HG03064 (cell line): ENCODE results near the gene S100A8.
"Not testable (repeated sequence)": the region's sequence is repeated elsewhere in the genome, so short reads cannot be mapped to it uniquely, and the experiment has no call there.

ENCODE experiments used
- ATAC-seq: cut with Tn5 transposase; IDR thresholded peaks from one replicate; pipeline ENCODE4 v1.9.1; 2021; ENCODE audit warnings: low read depth; ENCODE audit not compliant: unreplicated experiment

The S100A8 gene

DNA sequence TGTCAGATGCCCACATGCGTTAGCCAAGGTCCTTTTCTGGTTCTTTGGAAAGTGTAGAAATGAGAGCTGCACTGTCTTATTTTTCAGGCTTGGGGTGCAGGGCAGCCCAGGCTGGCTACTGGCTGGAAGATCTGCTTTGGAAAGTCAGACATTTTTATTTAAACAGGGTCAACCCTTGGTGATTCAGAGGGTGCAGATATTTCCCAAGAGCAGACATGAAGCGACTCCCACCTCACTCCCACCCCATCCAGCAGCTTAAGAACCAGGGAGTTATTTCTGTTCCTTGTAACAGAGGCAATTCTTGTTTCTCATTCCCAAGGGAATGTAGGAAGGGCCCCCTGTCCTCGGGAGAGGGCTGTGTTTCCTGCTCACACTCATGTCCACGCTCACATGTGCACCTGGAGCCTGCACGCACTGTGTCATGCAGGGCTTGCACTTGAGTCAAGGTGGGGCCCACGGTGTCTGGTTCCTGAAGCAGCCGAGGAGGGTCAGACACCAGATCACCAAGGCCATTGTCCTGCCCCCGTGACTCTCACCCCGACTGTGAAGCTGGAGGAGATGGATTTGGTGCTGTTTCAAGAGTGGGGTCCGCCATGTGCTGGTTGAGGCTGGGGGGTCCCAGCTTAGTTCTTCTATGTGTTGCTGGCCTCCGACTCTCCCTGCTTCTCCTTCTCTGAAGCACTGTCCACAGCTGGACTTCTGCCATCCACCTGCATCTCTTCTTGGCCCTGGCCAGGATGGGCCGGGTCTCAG, 26.4 kb upstream of the S100A8 start:
- no peak for ATAC-seq

DNA sequence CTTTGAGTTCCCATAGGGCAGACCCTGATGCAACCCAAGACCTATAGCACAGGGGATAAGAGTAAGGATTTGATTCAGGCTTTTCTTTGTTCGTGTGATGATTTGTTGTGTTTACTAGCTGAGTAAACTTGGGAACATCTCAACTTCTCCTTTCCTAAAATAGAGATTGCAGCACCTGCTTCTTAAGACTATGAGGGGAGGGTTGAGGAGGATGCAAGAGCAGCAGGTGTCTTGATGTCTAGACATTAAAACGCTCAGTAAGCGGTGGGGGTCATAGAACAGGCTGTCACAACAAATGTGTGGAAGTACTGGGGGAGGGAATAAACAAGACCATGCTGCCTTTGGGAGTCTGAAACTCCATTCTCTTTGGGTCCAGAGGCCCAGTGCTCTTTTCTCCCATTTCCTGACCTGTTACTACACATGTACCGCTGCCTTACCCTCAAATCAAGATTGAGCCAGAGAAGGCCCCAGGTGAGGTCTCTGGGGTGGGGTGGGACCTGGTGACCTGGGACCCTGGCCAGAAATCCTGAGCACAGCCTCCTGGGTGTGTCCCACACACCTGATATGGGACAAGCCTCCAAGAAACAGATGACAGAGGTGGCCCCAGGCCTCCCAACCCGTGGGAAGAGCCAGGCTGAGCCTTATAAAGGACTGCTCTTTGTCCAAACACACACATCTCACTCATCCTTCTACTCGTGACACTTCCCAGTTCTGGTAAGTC, 25.1 kb upstream of the S100A8 start, which contains the start of gene S100A7A:
S100A7A (plus strand) TSS at position 671 of the 721 bp plus-strand sequence. CDS start 1,563 bp downstream, outside the sequence.
- ATAC-seq = no peak

DNA sequence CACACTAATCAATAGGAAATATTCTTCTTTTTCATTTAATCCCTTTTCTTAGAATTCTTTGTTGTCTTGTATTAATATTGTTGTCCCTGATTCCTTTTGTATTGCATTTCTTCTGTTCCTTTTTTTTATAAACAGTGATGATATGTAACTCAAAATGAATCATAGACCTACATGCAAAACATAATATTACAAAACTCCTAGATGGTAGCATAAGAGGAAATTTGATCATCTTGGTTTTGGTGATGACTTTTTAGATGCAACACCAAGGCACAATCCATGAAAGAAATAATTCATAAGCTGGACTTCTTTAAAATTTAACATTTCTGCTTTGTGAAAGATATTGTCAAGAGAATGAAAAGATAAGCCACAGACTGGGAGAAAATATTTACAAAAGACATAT, 23.1 kb upstream of the S100A8 start:
- not testable (repeated sequence) for ATAC-seq

DNA sequence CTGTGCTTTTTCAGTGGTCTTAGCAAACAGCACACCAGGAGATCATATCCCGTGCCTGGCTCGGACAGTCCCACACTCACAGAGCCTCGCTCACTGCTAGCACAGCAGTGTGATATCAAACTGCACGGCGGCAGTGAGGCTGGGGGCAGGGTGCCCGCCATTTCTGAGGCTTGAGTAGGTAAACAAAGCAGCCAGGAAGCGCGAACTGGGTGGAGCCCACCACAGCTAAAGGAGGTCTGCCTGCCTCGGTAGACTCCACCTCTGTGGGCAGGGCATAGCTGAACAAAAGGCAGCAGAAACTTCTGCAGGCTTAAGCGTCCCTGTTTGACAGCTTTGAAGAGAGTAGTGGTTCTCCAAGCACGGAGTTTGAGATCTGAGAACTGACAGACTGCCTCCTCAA, 16.4 kb upstream of the S100A8 start:
- ATAC-seq = not testable (repeated sequence)

DNA sequence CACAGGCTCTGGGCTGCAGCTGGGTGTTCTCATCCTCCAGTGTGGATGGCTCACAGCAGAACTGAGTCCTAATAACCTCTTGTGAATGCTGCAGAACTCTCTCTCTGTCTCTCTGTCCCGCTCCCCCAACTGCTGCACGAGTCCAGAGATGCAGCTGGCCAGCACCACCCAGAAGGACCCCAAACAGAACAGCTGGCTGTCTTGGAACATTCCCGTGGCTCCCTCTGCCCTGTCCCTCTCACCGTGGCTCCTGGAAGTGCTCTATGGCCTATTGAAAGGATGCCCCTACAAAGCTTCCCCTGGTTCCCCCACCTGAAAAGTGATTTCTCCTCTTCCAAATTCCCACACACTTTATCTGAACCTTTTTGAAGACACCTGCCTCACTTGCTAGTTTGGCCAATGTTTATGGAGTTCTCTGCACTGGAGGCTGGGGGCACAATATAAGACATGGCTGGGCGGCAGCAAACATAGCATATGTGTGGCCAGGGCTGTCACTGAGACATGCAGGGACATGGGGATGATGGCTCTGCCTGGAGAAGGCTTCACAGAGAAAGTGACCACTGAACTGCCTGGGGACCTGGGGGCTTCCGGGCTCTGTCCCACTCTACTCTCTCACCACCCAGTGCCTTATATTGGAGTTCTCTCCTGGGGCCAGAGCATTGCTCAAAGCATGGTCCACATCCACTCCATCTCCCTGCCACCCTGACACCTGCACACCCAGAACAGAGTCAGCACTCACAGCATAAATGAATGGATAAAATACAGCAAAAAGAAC, 15.1 kb upstream of the S100A8 start:
- not testable (repeated sequence) for ATAC-seq

DNA sequence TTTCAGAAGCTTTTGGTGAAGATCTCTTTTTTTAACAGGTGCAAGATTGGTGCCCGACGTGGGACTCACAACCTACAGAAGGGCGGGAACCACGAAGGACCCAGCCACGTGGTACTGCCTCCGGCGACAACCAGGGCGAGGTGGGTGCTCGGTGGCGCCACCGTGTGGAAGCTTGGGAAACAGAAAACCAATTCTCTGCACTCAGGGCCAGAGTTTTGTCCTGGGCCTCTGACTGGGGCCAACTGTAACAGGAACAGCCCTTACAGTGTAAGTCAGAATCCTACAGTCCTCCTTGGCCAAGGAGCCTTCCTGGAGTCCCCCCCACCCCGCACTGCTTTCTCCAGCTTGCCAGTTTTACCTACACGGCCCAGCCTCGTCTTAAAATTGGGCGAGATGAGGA, 13.9 kb upstream of the S100A8 start:
- ATAC-seq = no peak

DNA sequence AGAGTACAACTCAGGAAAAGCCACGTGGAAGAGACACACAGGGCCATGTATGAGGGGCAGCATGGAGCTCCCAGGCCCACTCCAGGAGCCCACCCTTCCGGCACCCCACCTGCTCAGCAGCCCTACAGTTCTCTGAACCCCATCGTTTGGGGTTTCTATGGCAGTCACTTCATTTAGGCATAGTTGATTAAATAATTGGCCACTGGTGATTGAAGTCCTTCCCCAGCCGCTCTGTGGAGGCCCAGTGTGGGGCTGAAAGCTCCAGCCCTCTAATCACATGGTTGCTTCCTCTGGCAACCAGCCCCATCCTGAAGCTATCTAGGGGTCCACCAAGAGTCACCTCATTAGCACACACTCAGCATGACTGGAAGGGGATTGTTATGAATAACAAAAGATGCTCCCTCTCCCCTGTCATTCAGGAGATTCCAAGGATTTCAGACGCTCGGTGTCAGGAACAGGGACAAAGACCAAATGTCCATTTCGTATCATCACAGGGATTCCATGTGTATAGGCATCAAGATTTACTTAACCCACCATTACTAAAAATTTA, 13.3 kb upstream of the S100A8 start:
- no peak for ATAC-seq

DNA sequence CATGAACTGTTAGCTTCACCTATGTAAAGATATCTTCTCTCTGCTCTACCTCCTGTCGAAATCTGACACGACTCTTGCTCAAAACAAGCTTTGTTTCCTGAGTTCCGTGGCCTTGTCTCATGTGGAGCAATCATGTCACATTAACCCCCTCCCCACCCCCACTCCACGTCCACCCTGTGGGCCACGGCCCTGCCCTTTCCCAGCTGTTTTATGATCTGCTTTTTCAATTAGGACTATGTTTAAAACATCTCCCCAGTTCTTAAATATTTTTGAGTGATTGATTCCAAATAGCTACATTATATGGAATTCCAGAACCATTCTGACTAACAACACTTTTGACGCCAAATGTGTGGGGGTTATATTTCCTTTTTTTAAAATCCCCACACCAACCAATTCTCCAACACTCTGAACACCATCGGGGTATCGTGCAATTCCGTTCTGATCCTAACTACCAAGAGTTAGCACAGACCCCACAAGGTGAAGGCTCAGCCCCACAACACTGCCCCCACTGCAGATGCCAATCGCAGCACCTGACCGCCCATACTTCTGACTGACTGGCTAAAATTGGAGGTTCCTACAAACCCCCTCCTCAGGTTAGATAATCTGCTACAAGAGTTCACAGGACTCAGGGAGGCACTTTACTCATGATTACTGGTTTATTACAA, 12.7 kb upstream of the S100A8 start:
- ATAC-seq = no peak

DNA sequence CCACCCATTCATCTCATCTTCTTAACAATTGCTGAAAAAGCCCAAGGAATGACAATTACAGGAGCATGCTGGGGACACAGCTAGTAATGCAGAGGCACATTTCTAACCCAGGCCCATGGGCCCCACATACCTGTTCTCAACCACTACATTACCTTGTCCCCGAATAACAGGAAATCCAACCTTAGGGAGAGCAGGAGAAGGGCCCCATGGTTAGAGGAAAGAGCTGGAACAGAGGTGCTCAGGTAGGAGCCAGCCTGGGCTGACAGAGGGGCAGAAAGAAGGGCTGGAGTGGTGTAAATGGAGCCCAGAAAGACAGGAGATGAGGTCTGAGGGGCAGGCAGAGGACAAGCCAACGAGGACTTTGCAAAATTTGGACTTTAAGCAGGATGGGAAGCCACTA, 11.4 kb upstream of the S100A8 start:
- ATAC-seq = no peak

DNA sequence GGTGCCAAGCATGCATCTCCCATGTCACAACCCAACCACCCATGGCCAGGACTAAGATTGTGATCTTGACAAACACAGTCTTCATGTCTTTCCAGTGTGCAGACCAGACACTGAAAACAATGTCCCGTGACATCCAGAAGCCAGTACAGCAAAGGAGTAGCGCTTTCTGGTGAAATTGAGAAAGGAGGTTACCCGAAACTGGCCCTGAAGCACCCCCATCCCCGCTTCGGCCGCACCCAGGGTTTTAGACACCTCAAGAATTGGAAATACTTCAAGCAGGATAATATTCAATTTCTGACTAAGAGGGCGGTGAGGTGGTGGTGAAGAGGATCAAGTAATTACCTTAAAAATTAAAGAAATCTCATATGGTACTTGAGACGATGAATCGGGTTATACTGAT, 10.6 kb upstream of the S100A8 start:
- ATAC-seq = no peak

DNA sequence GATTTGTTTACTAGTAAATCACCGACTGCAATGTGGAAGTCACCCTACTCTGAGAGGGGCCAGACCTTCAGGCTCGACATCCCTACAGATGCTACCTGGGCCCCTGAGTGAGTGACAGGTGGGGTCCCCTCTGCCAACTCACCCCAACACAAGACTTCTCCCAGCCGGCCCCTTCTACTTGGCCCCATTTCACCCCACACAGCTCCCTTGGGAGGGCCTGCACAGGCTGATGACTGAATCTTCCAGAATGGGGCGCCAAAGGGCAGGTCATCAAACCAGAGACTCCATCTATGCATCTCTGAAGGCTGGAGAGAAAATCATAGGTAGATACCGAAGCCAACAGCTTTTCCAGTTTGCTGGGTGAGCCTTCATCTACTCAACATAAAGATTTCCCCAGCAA, 9.4 kb upstream of the S100A8 start:
- ATAC-seq = no peak

DNA sequence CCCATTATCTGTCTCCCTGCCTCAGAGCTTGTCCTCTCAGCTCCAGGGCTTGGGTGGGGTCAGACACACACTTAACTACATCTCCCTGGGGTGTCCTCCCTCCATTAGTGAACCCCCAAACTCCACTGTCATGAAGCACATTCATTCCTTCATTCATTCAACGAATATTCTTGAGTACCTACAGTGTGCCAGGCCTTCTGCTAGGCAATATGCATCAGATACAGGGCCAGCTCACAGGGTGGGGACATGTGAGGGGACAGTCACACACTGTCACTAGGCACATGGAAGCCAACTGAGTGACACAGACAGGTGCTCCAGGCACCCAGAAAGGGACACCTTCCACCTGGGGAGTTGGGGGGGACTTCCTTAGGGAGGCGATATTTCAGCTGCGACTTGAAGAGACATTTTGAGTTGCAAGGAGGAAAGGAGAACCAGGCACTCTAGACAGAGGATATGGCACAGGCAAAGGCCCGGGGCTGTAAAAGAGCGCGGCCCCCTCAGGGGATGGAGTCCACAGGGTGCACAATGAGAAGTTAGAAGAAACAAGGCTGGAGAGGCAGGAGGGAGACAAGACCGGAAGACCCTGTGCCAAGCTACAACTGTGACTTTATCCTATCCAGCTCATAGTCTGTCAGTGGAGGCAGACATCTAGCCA, 8.7 kb upstream of the S100A8 start:
- ATAC-seq = no peak

DNA sequence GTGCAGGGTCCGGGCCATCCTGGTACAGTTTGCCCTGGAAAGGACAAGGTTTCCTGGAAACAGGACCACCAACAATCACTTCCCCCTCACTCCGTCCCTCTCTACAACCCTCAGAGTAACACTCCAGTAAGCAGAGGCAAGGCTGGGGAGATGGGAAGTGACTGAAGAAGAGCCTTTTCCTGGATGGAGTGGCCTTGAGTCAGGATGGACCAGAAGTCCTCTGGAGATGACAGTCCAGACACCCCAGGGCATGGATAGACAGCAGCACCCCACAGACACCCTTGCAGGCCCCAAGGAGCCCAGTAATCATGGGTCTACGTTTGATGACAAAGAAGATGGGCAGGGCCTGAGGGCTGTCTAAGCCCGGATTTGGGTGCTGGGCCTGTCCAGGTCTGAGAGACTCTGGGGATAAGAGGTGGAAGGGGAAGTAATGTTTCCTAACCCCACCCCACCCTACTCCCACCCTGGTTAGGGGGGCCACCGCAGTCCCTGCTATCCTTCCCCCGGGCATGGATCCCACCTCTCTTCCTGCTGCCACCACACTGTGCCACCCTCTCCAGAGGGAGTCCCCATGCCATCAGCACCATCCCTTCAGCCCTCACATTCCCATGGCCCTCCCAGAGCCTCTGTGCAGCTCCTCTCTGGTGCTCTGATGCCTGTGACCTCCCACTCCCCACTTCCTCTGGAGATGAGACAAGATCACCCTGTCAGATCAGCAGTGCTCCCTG, 7.2 kb upstream of the S100A8 start:
- ATAC-seq = no peak

DNA sequence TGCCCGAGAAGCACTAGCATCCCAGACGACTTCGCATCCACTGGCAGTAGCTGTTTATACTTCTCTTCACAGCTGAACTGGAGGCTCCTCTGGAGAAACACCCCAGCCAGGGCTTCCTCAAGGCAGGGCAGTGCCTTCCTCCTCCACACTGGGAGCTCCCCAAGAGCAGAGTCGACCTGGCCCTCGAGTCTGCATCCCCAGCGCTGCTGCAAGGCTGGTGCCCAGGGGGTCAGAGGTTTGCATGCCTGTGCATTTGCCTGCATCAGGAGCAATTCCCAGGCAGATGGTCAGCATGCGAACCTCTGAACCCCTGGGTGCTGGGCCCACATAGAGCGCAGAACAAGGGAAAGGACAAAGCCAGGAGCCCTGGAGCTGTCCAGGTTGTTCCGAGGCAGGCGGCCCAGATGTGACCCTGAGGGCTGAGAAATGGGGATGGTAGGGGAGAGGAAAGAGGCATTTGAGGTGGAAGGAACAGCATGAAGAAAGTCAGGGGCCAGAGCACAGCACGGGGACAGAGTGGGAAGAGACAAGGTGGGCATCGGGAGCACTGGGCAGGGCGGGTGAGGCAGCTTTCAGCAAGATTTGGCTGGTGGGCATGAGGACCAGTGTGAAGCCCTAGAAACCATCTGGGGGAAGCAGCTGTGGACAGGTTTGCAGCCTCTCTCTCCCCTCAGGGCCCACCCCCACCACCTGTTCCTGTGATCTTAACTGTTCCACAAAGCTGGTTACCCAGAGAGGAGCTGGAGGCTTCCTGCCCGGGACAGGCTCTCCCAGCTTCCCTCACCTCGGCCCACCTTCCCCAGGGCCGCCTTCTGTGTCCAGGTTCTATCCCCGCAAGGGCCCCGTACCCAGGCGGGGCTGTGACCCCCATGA, 6.4 kb upstream of the S100A8 start:
- no peak for ATAC-seq

DNA sequence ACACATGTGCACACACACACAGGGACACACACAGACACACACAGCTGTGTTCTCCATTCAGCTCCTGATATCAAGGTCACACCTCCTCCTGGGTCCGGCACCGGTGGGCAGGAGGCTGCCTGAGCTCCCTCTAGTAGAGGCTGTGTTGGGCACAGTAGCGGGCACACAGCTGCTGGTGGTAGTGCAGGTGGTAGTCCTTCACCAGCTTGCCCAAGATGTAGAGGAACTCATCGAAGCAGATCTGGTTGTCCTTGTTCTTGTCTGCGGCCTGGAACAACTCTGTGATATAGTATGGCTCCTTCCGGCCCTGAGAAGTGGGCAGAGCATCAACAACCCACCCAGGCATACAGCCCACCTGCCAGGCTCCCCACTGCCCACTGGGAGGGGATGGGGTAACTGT, 5.6 kb upstream of the S100A8 start:
- ATAC-seq = no peak

DNA sequence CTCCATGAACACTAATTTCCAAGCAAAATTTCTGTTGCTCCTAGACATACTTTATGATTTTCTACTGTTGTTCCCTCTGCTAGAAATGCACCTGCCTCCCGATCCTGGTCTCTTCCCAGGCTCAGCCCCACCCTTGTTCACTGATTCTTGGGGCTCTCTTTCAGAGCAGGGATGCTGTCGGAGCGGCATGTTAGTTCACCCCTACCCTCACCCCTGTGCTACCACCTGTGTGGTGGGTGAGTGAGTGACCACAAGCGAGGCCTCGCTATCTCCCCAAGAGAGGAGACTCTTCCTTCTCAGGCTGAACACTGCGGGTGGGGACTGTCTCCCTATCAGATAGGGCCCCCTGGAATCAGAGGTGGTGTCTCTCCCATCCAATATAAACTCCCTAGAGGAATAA, 4.9 kb upstream of the S100A8 start:
- no peak for ATAC-seq

DNA sequence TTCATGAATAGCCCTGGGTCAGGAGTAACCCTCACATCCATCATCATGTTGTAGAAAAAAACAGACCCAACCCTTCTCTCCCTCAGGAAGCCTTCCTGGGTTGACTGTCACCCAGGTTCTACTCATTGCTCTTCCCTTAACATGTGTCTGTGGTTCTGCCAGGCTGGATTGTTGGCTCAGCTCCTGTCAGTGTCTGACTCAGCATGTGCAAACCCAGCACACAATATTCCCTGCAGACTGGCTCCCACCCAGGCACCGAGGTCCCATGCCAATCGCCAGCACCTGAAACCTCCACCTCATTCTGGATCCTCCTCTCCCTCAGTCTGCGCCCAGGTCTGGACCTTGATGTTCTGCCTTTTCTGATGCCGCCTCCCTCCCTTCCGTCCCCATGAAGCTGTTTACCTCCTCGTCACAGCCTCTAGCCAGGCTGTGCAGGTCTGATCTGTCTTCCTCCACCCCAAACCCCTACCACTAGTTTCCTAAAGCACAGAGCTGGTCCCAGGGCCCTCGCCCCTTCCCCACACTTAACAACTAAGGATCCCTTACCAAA, 4.3 kb upstream of the S100A8 start:
- ATAC-seq = no peak

DNA sequence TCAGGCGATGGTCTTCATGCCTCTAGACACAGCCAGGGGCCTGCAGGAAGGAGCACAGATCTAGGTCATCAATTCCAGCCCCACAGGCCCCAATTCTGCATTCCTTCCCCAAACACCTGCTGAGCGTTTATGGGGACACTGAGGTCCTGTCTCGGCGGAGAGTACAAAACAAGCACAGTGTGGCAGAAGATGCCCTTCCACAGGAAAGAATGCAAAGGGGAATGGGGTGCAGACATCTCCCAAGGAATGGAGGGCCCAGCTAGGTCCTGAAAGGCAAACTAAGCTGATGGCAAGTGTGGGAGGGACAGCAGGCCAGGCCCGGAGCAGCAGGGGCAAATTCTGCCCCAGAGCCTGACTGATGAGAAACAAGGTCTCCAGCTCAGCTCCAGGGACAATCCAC, 3.5 kb upstream of the S100A8 start:
- ATAC-seq = no peak
